HTR-8/SVneo (cell line): ENCODE results near the gene RPL9.
"Not testable (repeated sequence)": the region's sequence is repeated elsewhere in the genome, so short reads cannot be mapped to it uniquely, and the experiment has no call there.

ENCODE experiments used
- DNase-seq: peaks from one replicate; pipeline ENCODE4 v3.0.0; 2011; ENCODE audit warnings: low spot score, mixed read lengths; ENCODE audit not compliant: insufficient read length
- FAIRE-seq: peaks from 2 replicates; lab custom pipeline; 2011; peaks lifted over from hg19 to GRCh38; lab: Jason Lieb, UNC

RPL9 gene

GRCh38 chr4:39429476-39430334, 29.0 kb downstream of the RPL9 start:
- DNase-seq = no peak
- no peak for FAIRE-seq

- no peak for FAIRE-seq
- peak; percentile 20 for DNase-seq
These were observed 31.1 kb downstream of the RPL9 start for GRCh38 chr4:39427520-39428114.

- no peak for DNase-seq
- FAIRE-seq = no peak
These were observed 32.0 kb downstream of the RPL9 start for GRCh38 chr4:39426728-39427127.

- FAIRE-seq, DNase-seq: not testable (repeated sequence)
These were observed 33.4 kb downstream of the RPL9 start for GRCh38 chr4:39425297-39425696.

GRCh38 chr4:39422247-39422646, 36.5 kb downstream of the RPL9 start:
- DNase-seq (no peak), FAIRE-seq (no peak)

- FAIRE-seq = no peak
- DNase-seq = no peak
These were observed 42.9 kb downstream of the RPL9 start for GRCh38 chr4:39415678-39416283.

- DNase-seq, FAIRE-seq: not testable (repeated sequence)
These were observed 47.2 kb downstream of the RPL9 start for GRCh38 chr4:39411561-39411960.

- DNase-seq (peak; percentile 27), FAIRE-seq (no peak)
These were observed 48.3 kb downstream of the RPL9 start for GRCh38 chr4:39410415-39410814.

GRCh38 chr4:39407584-39407885, 51.2 kb downstream of the RPL9 start:
- no peak for DNase-seq
- FAIRE-seq = no peak

- FAIRE-seq (no peak), DNase-seq (no peak)
These were observed 51.7 kb downstream of the RPL9 start, which contains the start of gene KLB for GRCh38 chr4:39406763-39407583. TSS of gene KLB (plus strand) at chr4:39406930. CDS start at chr4:39406950, 20 bp downstream.
